ENCODE results near the gene MTOR.
"Not testable (repeated sequence)": the region's sequence is repeated elsewhere in the genome, so short reads cannot be mapped to it uniquely, and the experiment has no call there.

Gene MTOR

DNA sequence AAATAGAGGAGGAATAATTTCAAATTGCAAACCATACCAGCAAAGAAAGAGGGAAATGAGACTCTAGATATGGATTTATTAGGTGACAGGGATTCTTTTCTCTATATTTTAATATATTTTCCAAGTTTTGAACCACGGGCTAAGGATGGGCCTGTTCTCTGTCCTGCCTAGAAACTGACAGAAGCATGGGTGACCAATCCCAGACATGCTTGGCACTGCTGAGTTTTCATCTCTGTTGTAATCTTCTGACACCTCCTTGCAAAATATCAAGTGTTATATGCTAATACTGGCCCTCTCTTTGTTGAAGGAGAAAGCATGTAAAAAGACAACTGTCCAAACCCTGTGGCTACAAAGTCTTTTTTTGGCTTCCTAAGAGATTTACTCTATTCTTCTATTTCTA lies 74.0 kb downstream of the MTOR start:
- DNase-seq (ENCODE audit: low read depth): no peak
- no peak overlapping the region for H3K4me3 ChIP-seq (ENCODE audit: low read depth, low read length)

DNA sequence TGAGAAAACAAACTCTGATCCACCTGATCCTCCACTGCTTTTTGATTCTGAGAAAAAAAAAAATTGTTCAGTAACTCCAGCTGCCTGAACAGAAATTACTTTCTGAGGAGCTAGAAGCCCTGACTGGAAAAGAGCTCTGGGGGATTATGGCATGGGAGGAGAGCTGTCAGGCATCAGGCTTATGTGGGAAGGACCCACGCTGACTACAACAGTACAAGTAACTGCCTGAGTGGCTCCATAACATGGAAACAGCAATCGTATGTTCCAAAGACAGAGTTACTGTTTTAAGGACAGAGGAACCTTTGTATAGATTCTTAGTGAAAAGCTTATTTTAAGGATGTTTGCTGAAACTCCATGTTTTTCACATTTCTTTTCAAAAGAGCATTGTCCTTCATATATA lies 74.4 kb downstream of the MTOR start:
- no peak overlapping the region for H3K4me3 ChIP-seq (ENCODE audit: low read depth, low read length)
- DNase-seq (ENCODE audit: low read depth): no peak

DNA sequence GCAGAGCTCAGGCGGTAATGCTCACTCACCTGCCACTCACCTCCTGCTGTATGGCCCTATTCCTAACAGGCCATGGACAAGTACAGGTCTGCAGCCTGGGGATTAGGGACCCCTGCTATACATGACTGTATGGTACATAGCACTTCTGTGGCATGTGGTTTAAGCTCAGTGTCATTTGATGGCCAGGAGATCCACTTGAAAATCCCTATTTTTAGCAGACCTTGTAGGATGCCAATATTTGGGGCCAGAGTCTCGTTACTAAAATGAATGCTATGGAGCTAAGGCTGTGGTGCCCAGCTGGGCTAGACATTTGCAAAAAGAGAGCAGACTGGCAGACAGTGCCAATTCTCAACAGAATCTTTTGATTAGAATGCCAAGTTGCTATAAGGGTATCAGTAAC lies 74.9 kb downstream of the MTOR start:
- no peak overlapping the region for H3K4me3 ChIP-seq (ENCODE audit: low read depth, low read length)
- DNase-seq (ENCODE audit: low read depth): no peak

DNA sequence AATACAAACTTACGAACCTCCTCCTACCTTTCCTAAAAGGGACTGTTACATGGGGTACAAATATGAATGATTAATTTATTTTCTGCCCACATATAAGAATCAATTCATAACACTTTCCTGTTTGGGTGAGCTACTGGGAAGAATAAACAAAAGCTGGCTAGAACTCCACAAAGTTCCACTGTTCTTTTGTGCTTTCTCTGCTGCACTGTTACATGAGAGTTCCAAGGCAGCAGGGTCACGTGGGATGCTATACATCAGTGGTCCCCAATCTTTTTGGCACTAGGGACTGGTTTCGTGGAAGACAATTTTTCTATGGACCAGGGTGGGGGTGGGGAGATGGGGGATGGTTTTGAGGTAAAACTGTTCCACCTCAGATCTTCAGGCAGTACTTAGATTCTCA lies 75.4 kb downstream of the MTOR start:
- DNase-seq (ENCODE audit: low read depth): no peak
- no peak overlapping the region for H3K4me3 ChIP-seq (ENCODE audit: low read depth, low read length)

DNA sequence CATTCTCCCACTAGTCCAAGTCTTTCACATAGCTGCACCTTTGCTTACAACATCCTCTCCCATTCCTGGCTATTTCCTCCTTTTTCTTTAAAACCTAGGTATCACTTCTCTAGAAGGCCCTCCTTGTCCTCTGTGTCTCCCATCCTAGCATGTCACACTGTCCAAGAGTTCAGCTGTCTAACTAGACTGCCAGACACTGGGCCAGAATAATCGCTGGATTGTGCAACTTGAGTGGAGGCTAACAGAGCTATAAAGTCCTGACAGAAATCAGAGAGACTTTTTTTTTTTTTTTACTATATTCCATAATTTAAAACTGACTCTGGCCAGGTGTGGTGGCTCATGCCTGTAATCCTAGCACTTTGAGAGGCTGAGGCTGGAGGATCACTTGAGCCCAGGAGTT lies 77.4 kb downstream of the MTOR start:
- H3K4me3 ChIP-seq (ENCODE audit: low read depth, low read length): no peak overlapping the region
- DNase-seq (ENCODE audit: low read depth): no peak

DNA sequence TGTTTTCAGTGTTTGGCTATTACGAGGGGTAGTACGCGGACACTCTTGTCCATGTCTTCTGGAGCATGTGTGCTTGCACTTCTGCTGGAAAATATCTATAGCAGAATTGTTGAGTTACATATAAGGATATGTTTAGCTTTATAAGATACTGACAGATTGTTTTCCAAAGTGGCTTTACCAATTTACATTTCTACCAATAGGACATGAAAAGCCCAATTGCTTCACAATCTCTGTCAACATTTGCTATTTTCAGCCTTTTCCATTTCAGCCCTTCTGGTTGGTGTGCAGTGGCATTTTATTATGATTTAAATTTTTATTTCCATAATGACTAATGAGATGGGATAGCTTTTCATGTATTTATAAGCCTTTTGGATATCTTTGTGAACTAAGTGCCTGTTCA lies 79.5 kb downstream of the MTOR start:
- DNase-seq (ENCODE audit: low read depth): no peak
- no peak overlapping the region for H3K4me3 ChIP-seq (ENCODE audit: low read depth, low read length)

DNA sequence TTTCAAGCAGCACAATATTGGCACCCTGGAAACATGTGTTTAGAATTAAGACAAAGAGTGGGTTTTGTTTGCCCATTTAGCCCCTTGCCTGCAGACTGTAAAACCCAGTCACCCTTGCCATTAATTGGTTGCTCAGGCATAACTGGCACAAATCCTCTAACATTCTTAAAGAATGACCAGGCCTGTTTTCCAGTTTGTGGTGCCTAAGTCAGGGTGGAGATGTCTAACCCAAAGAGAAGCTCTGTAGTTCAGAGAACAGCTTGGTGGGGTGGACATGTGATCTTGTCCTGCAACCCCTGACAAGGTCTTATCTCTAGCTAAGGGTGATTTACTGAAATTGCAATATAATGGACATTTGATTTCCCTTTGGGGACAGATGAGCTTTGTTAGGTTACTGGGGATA lies 82.0 kb downstream of the MTOR start:
- no peak overlapping the region for H3K4me3 ChIP-seq (ENCODE audit: low read depth, low read length)

DNA sequence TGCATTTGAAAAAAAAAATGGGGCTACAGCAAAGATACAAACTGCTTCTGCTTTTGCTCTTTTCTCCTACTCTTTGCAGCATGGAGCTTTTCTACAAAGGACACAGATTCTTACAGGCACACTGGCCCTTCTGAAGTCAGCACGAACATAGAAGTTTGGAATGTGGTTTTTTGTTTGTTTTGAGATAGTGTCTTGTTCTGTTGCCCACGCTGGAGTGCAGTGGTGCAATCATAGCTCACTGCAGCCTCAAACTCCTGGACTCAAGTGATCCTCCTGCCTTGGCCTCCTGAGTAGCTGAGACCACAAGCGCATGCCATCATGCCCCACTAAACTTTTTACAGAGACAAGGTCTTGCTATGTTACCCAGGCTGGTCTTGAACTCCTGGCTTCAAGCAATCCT lies 82.6 kb downstream of the MTOR start:
- not testable (repeated sequence) for H3K4me3 ChIP-seq (ENCODE audit: low read depth, low read length); DNase-seq (ENCODE audit: low read depth)

More for the DNA sequence above, 82.0 kb downstream of the MTOR start:
- no peak for DNase-seq (ENCODE audit: low read depth)

DNA sequence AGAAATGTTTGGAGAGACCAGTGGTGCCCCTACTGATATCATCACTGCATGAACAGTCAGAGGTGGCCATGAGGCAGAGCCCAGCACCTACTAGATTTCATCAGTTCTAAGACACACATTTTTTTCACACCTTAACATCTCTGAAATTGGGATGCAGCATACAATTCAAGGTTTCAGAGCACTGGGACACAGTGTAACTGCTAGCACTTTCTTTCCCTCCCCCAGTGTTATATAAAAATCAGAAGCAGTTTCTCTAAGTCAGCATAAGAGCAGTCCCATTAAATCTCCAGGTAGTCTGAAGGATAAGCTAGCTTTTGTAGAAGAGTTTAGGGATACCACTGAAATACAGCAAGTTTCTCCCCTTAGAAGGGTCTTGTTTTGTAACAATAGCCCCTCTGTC lies 83.2 kb downstream of the MTOR start:
- DNase-seq (ENCODE audit: low read depth): no peak
- H3K4me3 ChIP-seq (ENCODE audit: low read depth, low read length): no peak overlapping the region

DNA sequence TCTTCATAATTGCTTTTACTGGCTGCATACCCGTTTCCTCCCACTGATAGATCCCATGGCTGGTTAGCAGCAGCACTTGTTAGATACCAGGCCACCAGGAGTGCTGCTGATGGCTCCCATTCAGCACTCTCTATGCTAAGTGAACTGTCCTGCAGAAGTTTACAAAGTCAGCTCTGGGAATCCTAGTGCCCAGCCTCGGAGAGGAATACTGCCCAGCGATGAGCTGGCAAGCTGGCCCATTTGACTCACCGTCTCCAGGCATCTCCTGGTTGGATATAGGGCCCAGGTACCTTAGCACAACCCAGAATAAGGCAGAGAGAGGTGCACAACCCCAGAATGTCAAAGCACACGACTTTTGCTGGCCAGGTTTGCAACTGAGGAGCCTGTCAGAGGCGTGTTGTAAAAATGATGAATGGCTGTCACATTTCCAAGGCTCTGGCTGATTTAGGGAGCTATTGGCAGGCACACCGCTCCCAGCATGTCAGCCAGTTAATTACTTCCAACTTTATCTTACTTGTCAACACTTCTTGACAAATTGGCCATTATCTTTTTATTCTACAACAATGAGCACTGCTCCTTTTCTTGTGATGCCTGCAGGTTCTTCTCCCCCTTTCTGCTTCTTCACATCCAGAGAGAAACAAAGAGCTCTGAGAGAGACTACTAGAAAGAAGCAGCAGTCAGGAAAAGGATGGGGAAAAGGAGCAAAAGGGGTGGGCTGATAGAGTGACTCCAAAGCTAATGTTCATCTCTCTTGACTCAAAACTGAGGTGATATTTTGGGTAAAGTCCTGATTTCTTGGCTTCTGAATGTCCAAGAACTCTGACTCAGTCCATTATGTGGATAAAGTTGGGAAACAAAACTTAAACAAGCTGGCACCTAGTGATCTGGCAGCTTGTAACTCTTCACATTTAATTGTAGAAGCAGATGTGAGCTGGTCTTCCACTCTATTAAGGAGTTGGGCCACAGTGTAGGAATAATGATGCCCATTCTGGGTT lies 84.0 kb downstream of the MTOR start:
- H3K4me3 ChIP-seq (ENCODE audit: low read depth, low read length): no peak overlapping the region
- no peak for DNase-seq (ENCODE audit: low read depth)

DNA sequence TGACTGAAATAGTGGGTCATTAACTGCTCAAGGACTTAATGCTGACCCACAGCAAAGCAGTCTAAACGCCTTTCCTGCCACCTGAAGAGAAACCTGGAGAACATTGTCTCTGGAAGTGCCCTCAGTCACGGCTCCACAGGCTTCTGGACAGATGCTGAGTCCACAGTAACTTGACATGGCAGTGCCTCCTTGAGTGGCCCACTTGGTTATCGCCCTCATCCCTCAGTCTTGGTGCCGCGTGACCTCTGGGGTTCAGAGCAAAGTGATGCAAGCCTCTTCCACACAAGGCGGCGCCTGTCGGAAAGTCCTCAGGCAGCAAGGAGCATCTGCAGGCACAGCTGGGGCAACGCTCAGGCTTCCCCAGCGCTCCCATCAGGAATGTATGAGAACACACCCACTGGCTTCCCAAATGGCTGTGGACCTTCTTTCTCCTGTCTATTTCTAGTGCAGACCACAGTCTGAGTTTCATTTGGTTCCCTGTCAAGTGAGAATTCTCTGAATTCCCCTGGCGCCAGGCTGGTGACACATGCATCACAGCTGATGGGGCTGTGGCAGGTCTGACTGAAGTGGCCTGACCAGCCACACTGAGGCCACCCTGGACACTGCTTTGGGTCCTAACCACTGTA lies 86.2 kb downstream of the MTOR start:
- no peak overlapping the region for H3K4me3 ChIP-seq (ENCODE audit: low read depth, low read length)
- DNase-seq (ENCODE audit: low read depth): no peak

DNA sequence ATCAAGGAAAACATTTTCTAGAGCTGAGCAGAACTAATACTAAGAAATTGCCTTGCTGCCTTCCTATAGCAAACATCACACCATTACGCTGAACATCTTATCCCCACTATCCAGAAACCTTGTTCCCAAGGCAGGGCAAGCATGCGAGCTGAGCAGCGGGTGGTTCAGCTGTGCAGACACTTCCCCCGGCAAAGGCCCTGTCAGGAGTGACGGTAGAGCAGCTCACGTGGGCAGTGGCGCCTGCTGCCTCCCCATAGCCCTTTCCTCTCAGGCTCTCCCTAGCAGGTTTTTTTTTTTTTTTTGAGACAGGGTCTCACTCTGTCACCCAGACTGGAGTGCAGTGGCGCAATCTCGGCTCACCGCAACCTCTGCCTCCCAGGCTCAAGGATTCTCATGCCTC lies 86.9 kb downstream of the MTOR start:
- no peak for DNase-seq (ENCODE audit: low read depth)
- H3K4me3 ChIP-seq (ENCODE audit: low read depth, low read length): no peak overlapping the region

DNA sequence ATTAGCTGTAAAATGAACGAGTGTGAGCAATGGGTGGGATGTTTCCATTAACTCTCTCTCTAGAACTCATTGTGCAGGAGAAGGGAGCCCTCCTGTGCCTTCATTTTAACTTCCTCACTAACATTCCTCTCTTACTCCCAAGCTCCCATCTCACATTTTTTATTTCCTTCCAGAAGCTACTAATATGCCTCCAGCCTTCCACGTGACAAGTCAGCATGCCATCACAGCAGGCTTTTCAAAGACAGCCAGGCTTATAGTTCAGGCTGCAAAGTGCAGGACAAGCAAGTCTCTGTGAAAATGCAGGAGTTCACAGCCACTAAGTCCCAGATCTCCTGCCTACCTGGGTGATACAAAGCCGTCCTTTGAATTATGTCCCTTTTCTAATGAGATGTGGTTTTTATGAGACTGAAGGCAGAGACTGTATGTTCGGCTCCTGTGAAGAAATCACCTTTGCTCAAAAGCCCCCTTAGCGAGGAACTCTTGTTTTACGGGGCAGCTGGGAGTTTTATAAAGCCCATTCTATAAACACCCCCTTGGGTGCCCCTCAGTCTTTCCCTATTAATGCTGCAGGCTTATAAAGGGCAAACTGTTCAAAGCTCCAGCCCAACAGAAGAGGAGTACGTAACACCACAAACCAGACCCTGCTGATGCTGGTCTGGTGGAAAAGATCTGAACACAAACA lies 87.9 kb downstream of the MTOR start:
- H3K4me3 ChIP-seq (ENCODE audit: low read depth, low read length): no peak overlapping the region
- DNase-seq (ENCODE audit: low read depth): no peak

DNA sequence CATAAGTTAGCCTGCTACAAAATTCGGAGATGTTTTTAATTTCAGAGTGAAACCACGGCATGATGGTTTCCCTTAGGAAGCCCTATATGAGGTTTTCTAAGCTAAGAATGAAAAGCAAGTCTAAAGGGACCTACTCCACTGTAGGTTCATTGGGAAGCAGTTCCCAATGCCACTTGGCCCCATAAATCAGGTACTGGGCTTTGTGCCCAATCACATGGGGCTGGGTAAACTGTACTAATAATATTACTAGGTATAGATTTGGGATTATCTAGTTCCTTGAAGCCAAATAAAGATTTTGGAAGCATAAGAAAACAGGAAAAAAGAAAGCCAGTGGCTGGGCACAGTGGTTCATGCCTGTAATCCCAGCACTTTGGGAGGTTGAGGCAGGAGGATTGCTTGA lies 92.2 kb downstream of the MTOR start:
- no peak overlapping the region for H3K4me3 ChIP-seq (ENCODE audit: low read depth, low read length)
- no peak for DNase-seq (ENCODE audit: low read depth)

DNA sequence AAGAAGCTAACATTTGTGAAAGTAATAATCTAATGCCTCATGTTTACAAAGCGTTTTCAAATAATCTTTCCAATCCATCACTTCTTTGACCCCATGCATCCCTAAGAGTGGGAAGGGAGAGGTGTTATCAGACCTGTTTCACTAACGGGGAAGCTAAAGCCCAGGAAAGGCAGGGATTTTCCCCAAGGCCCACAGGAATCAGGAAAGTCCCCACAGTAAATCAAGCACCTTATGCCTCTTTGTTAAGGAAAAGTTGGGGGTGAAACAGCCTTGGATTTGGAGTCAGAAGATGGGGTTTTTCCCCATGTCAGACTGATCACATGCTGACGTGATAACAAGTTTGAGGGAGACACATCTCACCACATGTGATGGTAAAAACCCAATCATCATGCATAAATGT lies 93.1 kb downstream of the MTOR start:
- H3K4me3 ChIP-seq (ENCODE audit: low read depth, low read length): no peak overlapping the region
- DNase-seq (ENCODE audit: low read depth): no peak

DNA sequence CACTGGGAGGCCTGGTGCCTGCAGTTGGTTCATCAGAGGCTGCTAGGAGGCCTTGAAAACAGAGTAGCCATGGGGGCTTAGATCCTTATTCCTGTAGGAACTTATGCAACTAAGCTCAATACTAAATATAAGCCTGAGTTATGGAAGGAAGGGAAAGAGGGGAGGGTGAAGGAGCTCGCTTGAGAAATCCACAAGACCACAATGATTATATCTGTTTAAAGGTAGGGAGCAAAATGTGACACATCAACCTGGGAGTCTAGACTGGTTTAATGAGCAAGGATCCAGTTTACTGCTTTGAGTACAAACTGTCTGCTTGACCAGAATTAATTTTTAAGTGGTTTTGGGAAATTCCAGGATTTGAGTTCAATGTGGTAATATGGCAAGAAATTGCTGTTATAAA lies 93.6 kb downstream of the MTOR start:
- DNase-seq (ENCODE audit: low read depth): no peak
- H3K4me3 ChIP-seq (ENCODE audit: low read depth, low read length): no peak overlapping the region

DNA sequence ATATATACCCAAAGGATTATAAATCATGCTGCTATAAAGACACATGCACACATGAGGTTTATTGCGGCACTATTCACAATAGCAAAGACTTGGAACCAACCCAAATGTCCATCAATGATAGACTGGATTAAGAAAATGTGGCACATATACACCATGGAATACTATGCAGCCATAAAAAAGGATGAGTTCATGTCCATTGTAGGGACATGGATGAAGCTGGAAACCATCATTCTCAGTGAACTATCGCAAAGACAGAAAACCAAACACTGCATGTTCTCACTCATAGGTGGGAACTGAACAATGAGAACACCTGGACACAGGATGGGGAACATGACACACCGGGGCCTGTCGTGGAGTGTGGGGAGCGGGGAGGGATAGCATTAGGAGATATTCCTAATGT lies 95.6 kb downstream of the MTOR start:
- not testable (repeated sequence) for DNase-seq (ENCODE audit: low read depth); H3K4me3 ChIP-seq (ENCODE audit: low read depth, low read length)

DNA sequence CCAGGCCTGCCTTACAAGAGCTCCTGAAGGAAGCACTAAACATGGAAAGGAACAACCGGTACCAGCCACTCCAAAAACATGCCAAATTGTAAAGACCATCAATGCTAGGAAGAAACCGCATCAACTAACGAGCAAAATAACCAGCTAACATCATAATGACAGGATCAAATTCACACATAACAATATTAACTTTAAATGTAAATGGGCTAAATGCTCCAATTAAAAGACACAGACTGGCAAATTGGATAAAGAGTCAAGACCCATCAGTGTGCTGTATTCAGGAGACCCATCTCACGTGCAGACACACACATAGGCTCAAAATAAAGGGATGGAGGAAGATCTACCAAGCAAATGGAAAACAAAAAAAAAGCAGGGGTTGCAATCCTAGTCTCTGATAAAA lies 99.6 kb downstream of the MTOR start:
- H3K4me3 ChIP-seq (ENCODE audit: low read depth, low read length); DNase-seq (ENCODE audit: low read depth): not testable (repeated sequence)

DNA sequence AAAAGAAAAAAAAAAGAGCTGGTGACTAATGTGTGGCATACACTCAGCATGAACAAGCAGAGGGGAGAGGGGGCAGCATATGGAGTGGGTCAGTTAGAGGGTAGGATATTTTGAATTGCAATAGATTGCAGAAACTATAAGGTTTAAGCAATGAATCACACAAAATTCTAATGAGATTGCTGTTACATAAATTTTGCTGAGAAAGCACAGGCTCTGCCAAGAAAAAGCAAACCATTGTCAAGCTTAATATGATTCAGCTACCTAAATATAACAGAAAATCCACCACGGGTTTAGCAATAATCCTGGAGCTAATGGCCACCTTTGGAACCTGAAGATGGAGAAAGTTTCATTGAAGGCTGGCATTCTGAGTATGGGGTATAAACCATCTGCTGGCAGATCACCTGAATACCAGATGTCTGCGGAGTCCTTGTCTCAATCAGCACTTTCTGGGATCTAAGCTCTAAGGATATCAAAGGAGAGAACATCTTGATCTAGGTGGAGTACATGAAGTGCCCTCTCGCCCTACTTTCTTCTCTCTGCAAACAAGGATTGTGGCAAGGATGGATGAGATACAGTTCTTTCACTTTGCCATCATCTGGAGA lies 103.5 kb downstream of the MTOR start:
- H3K4me3 ChIP-seq (ENCODE audit: low read depth, low read length): no peak overlapping the region
- DNase-seq (ENCODE audit: low read depth): peak; percentile 89

DNA sequence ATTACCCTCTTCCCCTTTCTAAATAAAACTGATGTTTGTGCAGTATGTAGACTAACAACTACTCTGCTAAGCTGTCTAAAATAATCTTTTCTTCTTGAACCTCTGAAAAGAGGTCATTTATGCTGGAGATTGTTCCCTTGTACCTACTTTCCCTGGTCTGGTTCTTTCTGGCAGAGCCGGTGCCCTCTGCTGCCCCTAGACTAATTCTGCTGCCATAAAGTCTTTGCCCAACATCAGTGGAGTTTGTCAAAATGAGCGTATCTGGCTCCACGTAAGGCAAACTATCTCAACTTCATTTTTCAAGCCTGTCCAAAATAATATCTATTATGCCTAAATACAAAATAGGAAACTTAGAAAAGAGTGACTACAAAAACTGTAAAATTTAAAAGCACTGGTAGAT lies 104.1 kb downstream of the MTOR start:
- no peak for DNase-seq (ENCODE audit: low read depth)
- no peak overlapping the region for H3K4me3 ChIP-seq (ENCODE audit: low read depth, low read length)
